B cell (primary cell): Measurements from ENCODE around the gene DNAJC15.

Source experiments
- CTCF ChIP-seq: fragments of 200-600 bp; IDR thresholded peaks from one replicate; pipeline ENCODE4 v1.8.0; 2022; ENCODE audit warnings: antibody characterized with exemption, mild to moderate bottlenecking
- EZH2 ChIP-seq: IDR thresholded peaks from 2 replicates; pipeline ENCODE4 v1.6.1; 2012; ENCODE audit warnings: borderline replicate concordance, low read depth, mild to moderate bottlenecking, moderate library complexity, low read length; ENCODE audit not compliant: insufficient read depth, poor library complexity, severe bottlenecking

- TF ChIP-seq CTCF (no peak), EZH2 (no peak)
Measured at GRCh38 chr13:43126420-43126819, 103.0 kb downstream of the DNAJC15 start.
